GM21515 (cell line): ENCODE measurements around the gene FARS2.
"Not testable (repeated sequence)": the region's sequence is repeated elsewhere in the genome, so short reads cannot be mapped to it uniquely, and the experiment has no call there.

Source experiments
- ATAC-seq: cut with Tn5 transposase; IDR thresholded peaks from one replicate; pipeline ENCODE4 v1.9.1; 2021; ENCODE audit not compliant: unreplicated experiment

FARS2 gene

GRCh38 chr6:5677219-5678000 lies 416.1 kb downstream of the FARS2 start:
- no peak for ATAC-seq

GRCh38 chr6:5679270-5679669 lies 418.0 kb downstream of the FARS2 start:
- no peak for ATAC-seq

- no peak for ATAC-seq
These were observed 418.4 kb downstream of the FARS2 start for GRCh38 chr6:5679691-5680090.

GRCh38 chr6:5680095-5680494 lies 418.8 kb downstream of the FARS2 start:
- ATAC-seq = no peak

- ATAC-seq = no peak
These were observed 420.2 kb downstream of the FARS2 start for GRCh38 chr6:5681480-5681879.

- ATAC-seq = no peak
These were observed 421.2 kb downstream of the FARS2 start for GRCh38 chr6:5682530-5682929.

- not testable (repeated sequence) for ATAC-seq
These were observed 422.4 kb downstream of the FARS2 start for GRCh38 chr6:5683747-5684146.

- ATAC-seq = no peak
These were observed 423.2 kb downstream of the FARS2 start for GRCh38 chr6:5684320-5685053.

- ATAC-seq = no peak
These were observed 432.2 kb downstream of the FARS2 start for GRCh38 chr6:5693225-5694145.

GRCh38 chr6:5695260-5696245 lies 434.2 kb downstream of the FARS2 start:
- no peak for ATAC-seq

- no peak for ATAC-seq
These were observed 436.2 kb downstream of the FARS2 start for GRCh38 chr6:5697508-5697907.

- ATAC-seq = no peak
These were observed 437.0 kb downstream of the FARS2 start for GRCh38 chr6:5698318-5698717.

- not testable (repeated sequence) for ATAC-seq
These were observed 437.8 kb downstream of the FARS2 start for GRCh38 chr6:5699064-5699463.

GRCh38 chr6:5701174-5701573 lies 439.9 kb downstream of the FARS2 start:
- no peak for ATAC-seq

- no peak for ATAC-seq
These were observed 443.4 kb downstream of the FARS2 start for GRCh38 chr6:5704708-5705107.

GRCh38 chr6:5705252-5705651 lies 443.9 kb downstream of the FARS2 start:
- ATAC-seq = no peak

GRCh38 chr6:5706124-5707033 lies 445.1 kb downstream of the FARS2 start:
- no peak for ATAC-seq

- ATAC-seq = no peak
These were observed 446.1 kb downstream of the FARS2 start for GRCh38 chr6:5707281-5708045.
